GM21367 (cell line): ENCODE data around the gene ST6GAL2.

Source experiments
- ATAC-seq: cut with Tn5 transposase; IDR thresholded peaks from one replicate; pipeline ENCODE4 v1.9.1; 2021; ENCODE audit not compliant: unreplicated experiment

ST6GAL2 gene

GRCh38 chr2:106830191-106830590 is 55.8 kb downstream of the ST6GAL2 start:
- ATAC-seq: no peak

- no peak for ATAC-seq
Observed at GRCh38 chr2:106828119-106828518, 57.8 kb downstream of the ST6GAL2 start.

GRCh38 chr2:106827158-106827557 is 58.8 kb downstream of the ST6GAL2 start:
- no peak for ATAC-seq

- ATAC-seq: no peak
Observed at GRCh38 chr2:106825161-106825560, 60.8 kb downstream of the ST6GAL2 start.

- no peak for ATAC-seq
Observed at GRCh38 chr2:106816974-106817373, 69.0 kb downstream of the ST6GAL2 start.

- ATAC-seq: no peak
Observed at GRCh38 chr2:106812841-106813240, 73.1 kb downstream of the ST6GAL2 start.

GRCh38 chr2:106812383-106812782 is 73.6 kb downstream of the ST6GAL2 start:
- no peak for ATAC-seq

- ATAC-seq: no peak
Observed at GRCh38 chr2:106805716-106806115, 80.3 kb downstream of the ST6GAL2 start.

- no peak for ATAC-seq
Observed at GRCh38 chr2:106804161-106804560, 81.8 kb downstream of the ST6GAL2 start.

- no peak for ATAC-seq
Observed at GRCh38 chr2:106800976-106801655, 84.9 kb downstream of the ST6GAL2 start.

- ATAC-seq: no peak
Observed at GRCh38 chr2:106800180-106800579, 85.8 kb downstream of the ST6GAL2 start.

- no peak for ATAC-seq
Observed at GRCh38 chr2:106798826-106799552, 87.0 kb downstream of the ST6GAL2 start.

GRCh38 chr2:106797494-106797893 is 88.5 kb downstream of the ST6GAL2 start:
- no peak for ATAC-seq

GRCh38 chr2:106792671-106793070 is 93.3 kb downstream of the ST6GAL2 start:
- no peak for ATAC-seq

- ATAC-seq: no peak
Observed at GRCh38 chr2:106789185-106789584, 96.8 kb downstream of the ST6GAL2 start.

GRCh38 chr2:106782681-106783080 is 103.3 kb downstream of the ST6GAL2 start:
- ATAC-seq: no peak

GRCh38 chr2:106781196-106781595 is 104.8 kb downstream of the ST6GAL2 start:
- no peak for ATAC-seq

GRCh38 chr2:106771811-106772210 is 114.2 kb downstream of the ST6GAL2 start:
- ATAC-seq: no peak

- no peak for ATAC-seq
Observed at GRCh38 chr2:106770986-106771385, 115.0 kb downstream of the ST6GAL2 start.

GRCh38 chr2:106764614-106765013 is 121.4 kb downstream of the ST6GAL2 start:
- ATAC-seq: no peak

GRCh38 chr2:106759966-106760365 is 126.0 kb downstream of the ST6GAL2 start:
- ATAC-seq: no peak

- no peak for ATAC-seq
Observed at GRCh38 chr2:106758901-106759497, 127.0 kb downstream of the ST6GAL2 start.
